Caco-2 (cell line): Measurements from ENCODE around the gene MAPK8IP3. TPM values are rescaled to one million over a fixed set of nuclear protein-coding genes. Genes with fewer than 3 reads are reported as not detected.

Experiments used
- BruUV-seq: library from RNA; stranded (reverse); fragments of 400-500 nt; replicated peaks from 2 replicates; lab custom pipeline; 2021; lab: Mats Ljungman, UMichigan
- CTCF ChIA-PET: fragments of 300-600 bp; sonication (Branson Sonifier 250); formaldehyde crosslinking; loops from one replicate; lab custom pipeline; 2022; ENCODE audit warnings: antibody characterized with exemption; lab: Charles Lee
- POLR2A ChIA-PET: fragments of 300-600 bp; sonication (Branson Sonifier 250); formaldehyde crosslinking; loops from one replicate; lab custom pipeline; 2022; ENCODE audit warnings: antibody characterized with exemption; lab: Charles Lee
- DNase-seq, 2 experiments: peaks; one replicate each; pipeline versions ENCODE4 v3.0.0 to v3.0.0-alpha.2; 2020 to 2022
- H3K27me3 ChIP-seq: replicated peaks from 2 replicates; pipeline ENCODE4 v1.6.0; 2011; ENCODE audit warnings: low read length; ENCODE audit not compliant: control insufficient read depth, insufficient read depth
- H3K36me3 ChIP-seq: 2 replicates; pipeline ENCODE4 v1.5.1; 2011; ENCODE audit warnings: low read length; ENCODE audit not compliant: control insufficient read depth, insufficient read depth
- H3K4me1 ChIP-seq: fragments of 250-450 bp; sonication (Bioruptor Pico); 2 replicates; pipeline ENCODE4 v1.5.1; 2020; ENCODE audit warnings: mild to moderate bottlenecking
- H3K4me3 ChIP-seq: 2 replicates; pipeline ENCODE4 v1.5.1; 2011; ENCODE audit warnings: low read depth, mild to moderate bottlenecking, control low read depth, low read length
- H3K9me3 ChIP-seq: fragments of 250-450 bp; sonication (Bioruptor Pico); 2 replicates; pipeline ENCODE4 v1.5.1; 2020; ENCODE audit warnings: mild to moderate bottlenecking, moderate library complexity
- H3K27ac Mint-ChIP-seq: one replicate; pipeline ENCODE4 v1.8.0; 2022; ENCODE audit warnings: mixed read lengths; ENCODE audit not compliant: unreplicated experiment
- H3K27me3 Mint-ChIP-seq: one replicate; pipeline ENCODE4 v1.8.0; 2022; ENCODE audit warnings: mixed read lengths; ENCODE audit not compliant: insufficient read depth, unreplicated experiment
- H3K36me3 Mint-ChIP-seq: one replicate; pipeline ENCODE4 v1.8.0; 2022; ENCODE audit warnings: mild to moderate bottlenecking, mixed read lengths; ENCODE audit not compliant: insufficient read depth, unreplicated experiment
- H3K4me1 Mint-ChIP-seq: one replicate; pipeline ENCODE4 v1.8.0; 2022; ENCODE audit warnings: low read depth, mixed read lengths; ENCODE audit not compliant: unreplicated experiment
- H3K4me3 Mint-ChIP-seq: one replicate; pipeline ENCODE4 v1.8.0; 2022; ENCODE audit warnings: mild to moderate bottlenecking, moderate library complexity, mixed read lengths; ENCODE audit not compliant: unreplicated experiment
- H3K9me3 Mint-ChIP-seq: one replicate; pipeline ENCODE4 v1.8.0; 2022; ENCODE audit warnings: mixed read lengths; ENCODE audit not compliant: unreplicated experiment
- intact Hi-C: fragments of 100-400 bp; cut with micrococcal nuclease; formaldehyde crosslinking; loops from one replicate; pipeline ENCODE4 v1.10.0; 2022; ENCODE audit not compliant: unreplicated experiment
- total RNA-seq: library from RNA; stranded (reverse); gene quantifications from 2 replicates; pipeline ENCODE4 v1.2.3, GENCODE V29; 2022
- TF ChIP-seq, protein P1 (sequence below), 2 experiments: fragments of 200-600 bp in 1 of 2; IDR thresholded peaks; 1 replicate in 1 of 2; 2 replicates in 1 of 2; pipeline versions ENCODE4 v1.5.1 to v1.8.0; 2011 to 2022; ENCODE audit warnings: antibody characterized with exemption in 1 of 2, control low read depth in 1 of 2, inconsistent platforms in 1 of 2, low read depth in 1 of 2, low read length in 1 of 2, mild to moderate bottlenecking in 1 of 2, moderate library complexity in 1 of 2; ENCODE audit not compliant: insufficient read depth in 1 of 2, severe bottlenecking in 1 of 2, unreplicated experiment in 1 of 2

The MAPK8IP3 gene
- total RNA-seq, 1 experiment from 2014 or later: 60.5 TPM

DNA sequence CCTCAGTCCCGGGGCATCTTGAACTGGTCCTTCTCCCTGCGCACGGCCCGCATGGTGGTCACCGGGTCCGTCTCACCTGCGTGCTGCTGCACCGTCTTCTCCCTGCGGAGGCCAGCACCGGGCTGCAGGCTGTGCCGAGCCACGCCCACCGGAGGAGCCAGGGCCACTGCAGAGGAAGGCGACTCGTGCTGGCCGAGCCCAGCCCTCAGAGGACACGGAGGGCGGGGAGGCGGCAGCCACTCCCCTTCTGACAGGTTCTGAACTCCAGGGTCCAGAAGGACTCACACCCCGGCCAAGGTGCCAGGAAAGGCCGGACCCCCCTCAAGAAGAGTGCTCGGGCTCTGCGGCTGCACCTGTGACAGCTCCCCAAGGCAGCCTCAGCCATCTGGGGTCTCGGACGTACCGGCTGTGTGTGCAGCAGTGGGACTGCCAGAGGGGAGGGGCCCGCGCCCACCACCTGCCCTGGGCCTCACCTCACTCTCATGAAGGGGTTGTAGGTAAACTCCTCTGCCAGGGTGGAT lies 103.3 kb downstream of the MAPK8IP3 start:
- Mint-ChIP-seq H3K36me3 (peaks cover 6% of the 10 kb centered on the region), H3K27ac (no peak overlapping the region), H3K9me3 (no peaks in the 10 kb centered on the region), H3K27me3 (no peaks in the 10 kb centered on the region), H3K4me3 (no peak overlapping the region), H3K4me1 (no peaks in the 10 kb centered on the region)
- Histone ChIP-seq H3K36me3 (no peaks in the 10 kb centered on the region), H3K4me3 (no peak overlapping the region), H3K27me3 (no peaks in the 10 kb centered on the region), H3K4me1 (no peaks in the 10 kb centered on the region), H3K9me3 (no peaks in the 10 kb centered on the region)
- BruUV-seq: no TSS peak
- TF ChIP-seq, protein P1, sequence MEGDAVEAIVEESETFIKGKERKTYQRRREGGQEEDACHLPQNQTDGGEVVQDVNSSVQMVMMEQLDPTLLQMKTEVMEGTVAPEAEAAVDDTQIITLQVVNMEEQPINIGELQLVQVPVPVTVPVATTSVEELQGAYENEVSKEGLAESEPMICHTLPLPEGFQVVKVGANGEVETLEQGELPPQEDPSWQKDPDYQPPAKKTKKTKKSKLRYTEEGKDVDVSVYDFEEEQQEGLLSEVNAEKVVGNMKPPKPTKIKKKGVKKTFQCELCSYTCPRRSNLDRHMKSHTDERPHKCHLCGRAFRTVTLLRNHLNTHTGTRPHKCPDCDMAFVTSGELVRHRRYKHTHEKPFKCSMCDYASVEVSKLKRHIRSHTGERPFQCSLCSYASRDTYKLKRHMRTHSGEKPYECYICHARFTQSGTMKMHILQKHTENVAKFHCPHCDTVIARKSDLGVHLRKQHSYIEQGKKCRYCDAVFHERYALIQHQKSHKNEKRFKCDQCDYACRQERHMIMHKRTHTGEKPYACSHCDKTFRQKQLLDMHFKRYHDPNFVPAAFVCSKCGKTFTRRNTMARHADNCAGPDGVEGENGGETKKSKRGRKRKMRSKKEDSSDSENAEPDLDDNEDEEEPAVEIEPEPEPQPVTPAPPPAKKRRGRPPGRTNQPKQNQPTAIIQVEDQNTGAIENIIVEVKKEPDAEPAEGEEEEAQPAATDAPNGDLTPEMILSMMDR (IDR thresholded peaks at IDR 0.05; ENCODE audit: insufficient read depth in 1 of 2, low read depth in 1 of 2, low read length in 1 of 2, severe bottlenecking in 1 of 2, unreplicated experiment in 1 of 2): no peak
- POLR2A ChIA-PET: no interaction called here
- CTCF ChIA-PET: no interaction called here
- DNase-seq: no peak
- intact Hi-C loops: no loop called here

DNA sequence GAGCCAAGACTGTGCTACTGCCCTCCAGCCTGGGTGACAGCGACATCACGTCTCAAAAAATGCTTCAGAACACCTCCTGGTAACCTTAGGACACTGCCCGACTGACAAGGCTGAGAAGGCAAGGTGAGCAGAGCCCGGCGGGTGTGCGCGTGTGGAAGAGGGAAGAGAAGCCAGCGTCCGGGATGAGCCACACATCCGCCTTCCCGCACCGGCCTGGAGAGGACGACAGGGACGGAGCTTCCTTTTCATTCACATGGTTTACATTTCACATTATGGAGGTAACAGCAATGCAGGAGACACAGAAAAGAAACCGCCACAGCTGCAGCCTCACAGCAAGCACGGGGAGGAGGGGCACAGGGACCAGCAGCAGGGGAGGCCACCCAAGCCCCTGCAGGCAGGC lies 104.1 kb downstream of the MAPK8IP3 start:
- intact Hi-C loops: no loop called here
- CTCF ChIA-PET: no interaction called here
- no peak overlapping the region for H3K27ac Mint-ChIP-seq

DNA sequence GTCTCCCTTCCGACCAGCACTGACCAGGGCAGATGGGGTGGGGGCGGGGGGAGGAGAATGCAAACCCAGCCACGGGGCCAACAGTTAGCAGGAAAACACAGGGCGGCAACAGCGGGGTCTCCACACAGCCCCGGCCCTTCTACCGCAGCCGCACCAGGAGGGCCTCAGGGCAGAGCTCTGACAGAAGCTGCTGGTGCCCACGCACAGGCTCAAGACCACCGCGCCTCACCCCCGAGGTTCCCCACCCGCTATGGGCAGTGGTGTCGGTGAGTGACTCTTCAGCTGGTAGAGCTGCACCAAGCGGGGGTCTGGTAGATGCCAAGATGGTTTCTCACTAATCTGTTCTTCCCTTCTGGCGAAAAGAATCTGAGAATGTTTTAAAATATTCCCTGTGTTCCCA lies 104.5 kb downstream of the MAPK8IP3 start:
- no peak overlapping the region for H3K27ac Mint-ChIP-seq
- DNase-seq: no peak
- H3K27me3 Mint-ChIP-seq: no peaks in the 10 kb centered on the region
- H3K36me3 ChIP-seq: no peaks in the 10 kb centered on the region
- H3K4me3 Mint-ChIP-seq: no peak overlapping the region
- no peaks in the 10 kb centered on the region for H3K27me3 ChIP-seq
- ChIA-PET POLR2A (no interaction called here), CTCF (no interaction called here)
- H3K4me1 ChIP-seq: no peaks in the 10 kb centered on the region
- peaks cover 11% of the 10 kb centered on the region for H3K36me3 Mint-ChIP-seq
- H3K9me3 ChIP-seq: no peaks in the 10 kb centered on the region
- TF ChIP-seq, protein P1 (IDR thresholded peaks at IDR 0.05; ENCODE audit: insufficient read depth in 1 of 2, low read depth in 1 of 2, low read length in 1 of 2, severe bottlenecking in 1 of 2, unreplicated experiment in 1 of 2): no peak
- no peaks in the 10 kb centered on the region for H3K4me1 Mint-ChIP-seq
- intact Hi-C loops: no loop called here
- BruUV-seq: no TSS peak
- no peak overlapping the region for H3K4me3 ChIP-seq
- H3K9me3 Mint-ChIP-seq: no peaks in the 10 kb centered on the region

More for the DNA sequence above, 104.1 kb downstream of the MAPK8IP3 start:
- DNase-seq: no peak
- H3K4me3 ChIP-seq: no peak overlapping the region
- no peaks in the 10 kb centered on the region for H3K27me3 Mint-ChIP-seq
- no peaks in the 10 kb centered on the region for H3K27me3 ChIP-seq
- no peaks in the 10 kb centered on the region for H3K4me1 Mint-ChIP-seq
- H3K36me3 Mint-ChIP-seq: peaks cover 7% of the 10 kb centered on the region
- POLR2A ChIA-PET: no interaction called here
- no peak overlapping the region for H3K4me3 Mint-ChIP-seq
- H3K9me3 Mint-ChIP-seq: no peaks in the 10 kb centered on the region
- no peaks in the 10 kb centered on the region for H3K36me3 ChIP-seq
- H3K9me3 ChIP-seq: no peaks in the 10 kb centered on the region
- no TSS peak for BruUV-seq
- TF ChIP-seq, protein P1 (IDR thresholded peaks at IDR 0.05; ENCODE audit: insufficient read depth in 1 of 2, low read depth in 1 of 2, low read length in 1 of 2, severe bottlenecking in 1 of 2, unreplicated experiment in 1 of 2): no peak
- no peaks in the 10 kb centered on the region for H3K4me1 ChIP-seq
